ENCODE results near the gene LRTM2. TPM values are rescaled to one million over a fixed set of nuclear protein-coding genes. Genes with fewer than 3 reads are reported as not detected.

Gene LRTM2
- total RNA-seq, 1 experiment from 2014 or later, result not detected

DNA sequence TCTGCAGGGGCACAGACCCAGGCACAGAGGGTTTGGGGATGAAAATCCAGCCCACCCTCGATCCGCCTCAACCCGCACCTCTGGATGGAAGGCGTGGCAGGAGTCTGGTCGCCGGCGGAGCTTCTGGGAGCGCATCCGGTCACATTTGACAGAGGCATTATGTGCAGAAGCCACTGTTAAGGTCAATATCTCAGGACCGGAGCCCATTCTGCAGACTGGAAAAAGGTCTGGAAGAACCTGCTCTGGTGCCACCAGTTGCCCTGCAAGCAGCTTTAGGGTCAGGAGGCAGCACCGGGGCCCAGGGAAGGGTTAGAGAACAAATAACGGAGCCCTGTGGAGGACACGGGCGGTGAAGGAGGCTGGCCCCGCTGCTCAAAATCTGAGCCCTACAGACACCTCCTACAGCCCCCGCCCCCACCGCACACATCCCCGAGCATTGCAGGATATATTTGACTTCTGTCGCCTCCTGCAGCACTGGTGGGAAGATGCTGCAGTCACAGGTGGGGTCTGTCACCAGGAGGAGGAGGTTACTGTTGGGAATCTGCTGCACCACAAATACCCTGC is 25.1 kb upstream of the LRTM2 start:
- peak overlapping the region; percentile 82 for H3K27ac Mint-ChIP-seq (ENCODE audit: unreplicated experiment)
- ChIA-PET CTCF (interaction anchor here (0.6 to 3.6 kb wide), 10 partner anchors 11 to 189 kb away, joined by 3 to 45 read pairs (median 4); no protein-coding TSS in a partner anchor), POLR2A (interaction anchor here (0.6 kb wide), 1 partner anchor 387 kb away, joined by 3 read pairs; no protein-coding TSS in a partner anchor)
- intact Hi-C loops (cut with micrococcal nuclease; ENCODE audit: unreplicated experiment), result no loop called here
- H3K9me3 Mint-ChIP-seq (ENCODE audit: unreplicated experiment), result no peaks in the 10 kb centered on the region
- Histone ChIP-seq H3K4me3 (ENCODE audit: low read depth, low read length) (no peak overlapping the region), H3K36me3 (ENCODE audit: control insufficient read depth, insufficient read depth, low read length) (no peaks in the 10 kb centered on the region), H3K4me1 (peaks cover 8% of the 10 kb centered on the region; the same call in 1 of the 2 replicates), H3K9me3 (no peaks in the 10 kb centered on the region), H3K27me3 (replicated peaks; ENCODE audit: control insufficient read depth, insufficient read depth, low read length) (no peaks in the 10 kb centered on the region)
- BruUV-seq (replicated peaks), result no TSS peak
- no peak for DNase-seq
- H3K4me3 Mint-ChIP-seq (ENCODE audit: unreplicated experiment), result peak overlapping the region; percentile 82
- TF ChIP-seq, protein P1, sequence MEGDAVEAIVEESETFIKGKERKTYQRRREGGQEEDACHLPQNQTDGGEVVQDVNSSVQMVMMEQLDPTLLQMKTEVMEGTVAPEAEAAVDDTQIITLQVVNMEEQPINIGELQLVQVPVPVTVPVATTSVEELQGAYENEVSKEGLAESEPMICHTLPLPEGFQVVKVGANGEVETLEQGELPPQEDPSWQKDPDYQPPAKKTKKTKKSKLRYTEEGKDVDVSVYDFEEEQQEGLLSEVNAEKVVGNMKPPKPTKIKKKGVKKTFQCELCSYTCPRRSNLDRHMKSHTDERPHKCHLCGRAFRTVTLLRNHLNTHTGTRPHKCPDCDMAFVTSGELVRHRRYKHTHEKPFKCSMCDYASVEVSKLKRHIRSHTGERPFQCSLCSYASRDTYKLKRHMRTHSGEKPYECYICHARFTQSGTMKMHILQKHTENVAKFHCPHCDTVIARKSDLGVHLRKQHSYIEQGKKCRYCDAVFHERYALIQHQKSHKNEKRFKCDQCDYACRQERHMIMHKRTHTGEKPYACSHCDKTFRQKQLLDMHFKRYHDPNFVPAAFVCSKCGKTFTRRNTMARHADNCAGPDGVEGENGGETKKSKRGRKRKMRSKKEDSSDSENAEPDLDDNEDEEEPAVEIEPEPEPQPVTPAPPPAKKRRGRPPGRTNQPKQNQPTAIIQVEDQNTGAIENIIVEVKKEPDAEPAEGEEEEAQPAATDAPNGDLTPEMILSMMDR (IDR thresholded peaks at IDR 0.05; ENCODE audit: insufficient read depth in 1 of 2, low read depth in 1 of 2, low read length in 1 of 2, severe bottlenecking in 1 of 2, unreplicated experiment in 1 of 2), result no peak
- peaks cover 9% of the 10 kb centered on the region for H3K4me1 Mint-ChIP-seq (ENCODE audit: low read depth, unreplicated experiment)
- peaks cover 36% of the 10 kb centered on the region for H3K36me3 Mint-ChIP-seq (ENCODE audit: insufficient read depth, unreplicated experiment)
- no peaks in the 10 kb centered on the region for H3K27me3 Mint-ChIP-seq (ENCODE audit: insufficient read depth, unreplicated experiment)

- TF ChIP-seq, protein P1 (IDR thresholded peaks at IDR 0.05; ENCODE audit: insufficient read depth in 1 of 2, low read depth in 1 of 2, low read length in 1 of 2, severe bottlenecking in 1 of 2, unreplicated experiment in 1 of 2), result peak; percentile 76 to 99
- no TSS peak for BruUV-seq (replicated peaks)
- Mint-ChIP-seq H3K4me1 (ENCODE audit: low read depth, unreplicated experiment) (peaks cover 9% of the 10 kb centered on the region), H3K27me3 (ENCODE audit: insufficient read depth, unreplicated experiment) (no peaks in the 10 kb centered on the region), H3K27ac (ENCODE audit: unreplicated experiment) (peak overlapping the region; percentile 82), H3K9me3 (ENCODE audit: unreplicated experiment) (no peaks in the 10 kb centered on the region), H3K4me3 (ENCODE audit: unreplicated experiment) (peak overlapping the region; percentile 82), H3K36me3 (ENCODE audit: insufficient read depth, unreplicated experiment) (peaks cover 30% of the 10 kb centered on the region)
- CTCF ChIA-PET, result interaction anchor here (0.6 to 3.6 kb wide), 10 partner anchors 11 to 190 kb away, joined by 3 to 45 read pairs (median 4); no protein-coding TSS in a partner anchor
- intact Hi-C loops (cut with micrococcal nuclease; ENCODE audit: unreplicated experiment), result loop anchor here (1.0 to 2.0 kb wide), 2 partner anchors 144 to 239 kb away; no protein-coding TSS in a partner anchor
- Histone ChIP-seq H3K4me3 (ENCODE audit: low read depth, low read length) (peak overlapping the region; percentile 40), H3K9me3 (no peaks in the 10 kb centered on the region), H3K36me3 (ENCODE audit: control insufficient read depth, insufficient read depth, low read length) (no peaks in the 10 kb centered on the region), H3K4me1 (peaks cover 8% of the 10 kb centered on the region; the same call in 1 of the 2 replicates), H3K27me3 (replicated peaks; ENCODE audit: control insufficient read depth, insufficient read depth, low read length) (no peaks in the 10 kb centered on the region)
- POLR2A ChIA-PET, result interaction anchor here (0.6 kb wide), 1 partner anchor 388 kb away, joined by 3 read pairs; no protein-coding TSS in a partner anchor
- peak; percentile 93 to 97 for DNase-seq
These were observed 24.4 kb upstream of the LRTM2 start for GRCh38 chr12:1795785-1796514.

DNA sequence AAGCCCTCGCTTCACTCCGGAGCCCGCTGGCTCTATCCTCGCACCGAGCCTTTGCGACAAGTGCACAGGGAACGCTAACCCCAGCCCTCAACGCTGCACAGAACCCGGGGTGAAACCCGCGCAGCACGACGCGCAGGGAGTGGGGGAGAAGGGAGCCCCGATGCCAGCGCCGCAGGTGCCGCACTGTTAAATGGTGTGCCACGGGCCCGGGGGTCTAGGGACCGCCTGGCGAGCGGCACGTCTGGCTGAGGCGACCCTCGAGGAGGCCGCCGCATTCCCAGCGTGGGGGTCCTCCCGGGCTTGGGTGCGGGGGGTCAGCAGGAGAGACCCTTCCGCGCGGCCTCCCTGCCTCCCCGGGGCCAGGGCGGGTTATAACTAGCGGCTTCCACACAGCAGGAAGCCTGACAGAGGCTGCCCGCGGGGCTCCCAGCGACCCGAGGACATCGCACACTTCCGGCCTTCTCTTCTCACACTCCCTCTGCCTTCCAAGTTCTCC is 23.8 kb upstream of the LRTM2 start:
- Mint-ChIP-seq H3K36me3 (ENCODE audit: insufficient read depth, unreplicated experiment) (peaks cover 24% of the 10 kb centered on the region), H3K4me3 (ENCODE audit: unreplicated experiment) (peak overlapping the region; percentile 82), H3K9me3 (ENCODE audit: unreplicated experiment) (no peaks in the 10 kb centered on the region), H3K27me3 (ENCODE audit: insufficient read depth, unreplicated experiment) (no peaks in the 10 kb centered on the region), H3K27ac (ENCODE audit: unreplicated experiment) (peak overlapping the region; percentile 82), H3K4me1 (ENCODE audit: low read depth, unreplicated experiment) (peaks cover 9% of the 10 kb centered on the region)
- no peaks in the 10 kb centered on the region for H3K36me3 ChIP-seq (ENCODE audit: control insufficient read depth, insufficient read depth, low read length)
- no TSS peak for BruUV-seq (replicated peaks)
- peaks cover 8% of the 10 kb centered on the region; the same call in 1 of the 2 replicates for H3K4me1 ChIP-seq
- TF ChIP-seq, protein P1 (IDR thresholded peaks at IDR 0.05; ENCODE audit: insufficient read depth in 1 of 2, low read depth in 1 of 2, low read length in 1 of 2, severe bottlenecking in 1 of 2, unreplicated experiment in 1 of 2), result no peak
- no peaks in the 10 kb centered on the region for H3K9me3 ChIP-seq
- ChIA-PET CTCF (interaction anchor here (1.0 to 3.6 kb wide), 7 partner anchors 10 to 190 kb away, joined by 3 to 45 read pairs (median 5); no protein-coding TSS in a partner anchor), POLR2A (no interaction called here)
- intact Hi-C loops (cut with micrococcal nuclease; ENCODE audit: unreplicated experiment), result loop anchor here (1.0 to 2.0 kb wide), 2 partner anchors 144 to 238 kb away; no protein-coding TSS in a partner anchor
- no peaks in the 10 kb centered on the region for H3K27me3 ChIP-seq (replicated peaks; ENCODE audit: control insufficient read depth, insufficient read depth, low read length)
- H3K4me3 ChIP-seq (ENCODE audit: low read depth, low read length), result peak overlapping the region; percentile 40
- no peak for DNase-seq
